ENCODE measurements around the gene CD4. TPM values are rescaled to one million over a fixed set of nuclear protein-coding genes. Genes with fewer than 3 reads are reported as not detected.

CD4 gene
- polyA plus RNA-seq, 1 of the 3 experiments (the other 2 are of a cell fraction), result 0.02 TPM

- Histone ChIP-seq H3K27me3 (ENCODE audit: insufficient read depth) (no peaks in the 10 kb centered on the region), H3K9me2 (no peaks in the 10 kb centered on the region), H3K9ac (no peak overlapping the region), H3K79me2 (ENCODE audit: insufficient read depth) (no peaks in the 10 kb centered on the region), H3K4me1 (ENCODE audit: control insufficient read depth in 1 of 2, insufficient read depth in 2 of 2, low read depth in 1 of 2, low read length in 1 of 2) (peaks cover 7 to 54% of the 10 kb centered on the region in 2 experiments; a peak in 2 of 4 replicates), H3F3A (replicated peaks; ENCODE audit: insufficient read depth) (no peaks in the 10 kb centered on the region), H3K36me3 (replicated peaks in 1 of 2; ENCODE audit: control insufficient read depth in 1 of 2, insufficient read depth in 2 of 2, low read length in 1 of 2) (no peaks in the 10 kb centered on the region), H3K4me3 (ENCODE audit: low read depth in 2 of 2, low read length in 1 of 2) (no peak overlapping the region), H4K20me1 (ENCODE audit: insufficient read depth) (no peaks in the 10 kb centered on the region), H3K9me3 (no peaks in the 10 kb centered on the region), H3K27ac (ENCODE audit: low read depth in 2 of 2, low read length in 1 of 2) (no peak overlapping the region; a peak in 1 of 4 replicates), H3K4me2 (no peak overlapping the region), H2AFZ (ENCODE audit: low read depth) (no peak overlapping the region)
- peak; percentile 62 for DNase-seq
- ChIA-PET CTCF (interaction anchor here (0.6 to 1.8 kb wide), 6 partner anchors 9 to 64 kb away, joined by 3 to 19 read pairs (median 3); partner anchors contain the start of genes MLF2 and PTMS), POLR2A (interaction anchor here (0.8 to 1.0 kb wide), 4 partner anchors 11 to 93 kb away, joined by 3 to 5 read pairs (median 3); partner anchors contain the start of genes COPS7A and MLF2)
- WGBS (ENCODE audit: low lambda C conversion rate), result 47% methylated on average over 3 of the region's 3 CpGs
- peak; percentile 31; the same call in 1 of the 2 replicates for TF ChIP-seq FOXJ3 (CRISPR knock-in tag; IDR thresholded peaks at IDR 0.05)
- TF ChIP-seq EP300 (IDR thresholded peaks at IDR 0.05; ENCODE audit: borderline replicate concordance in 1 of 2, low read depth in 1 of 2, low read length in 1 of 2), result peak in 1 of 2 experiments; percentile 85; a peak in 2 of 4 replicates
- TF ChIP-seq GABPA (IDR thresholded peaks at IDR 0.05; ENCODE audit: low read depth), result no peak
- TF ChIP-seq RAD21 (IDR thresholded peaks at IDR 0.05; ENCODE audit: low read length), result no peak
- no peak for TF ChIP-seq SMC3 (IDR thresholded peaks at IDR 0.05; ENCODE audit: low read depth, low read length)
- no peak for TF ChIP-seq FOXM1 (IDR thresholded peaks at IDR 0.05; ENCODE audit: low read depth)
- no peak for TF ChIP-seq YY1 (IDR thresholded peaks at IDR 0.05; ENCODE audit: low read depth)
- TF ChIP-seq, protein P1, sequence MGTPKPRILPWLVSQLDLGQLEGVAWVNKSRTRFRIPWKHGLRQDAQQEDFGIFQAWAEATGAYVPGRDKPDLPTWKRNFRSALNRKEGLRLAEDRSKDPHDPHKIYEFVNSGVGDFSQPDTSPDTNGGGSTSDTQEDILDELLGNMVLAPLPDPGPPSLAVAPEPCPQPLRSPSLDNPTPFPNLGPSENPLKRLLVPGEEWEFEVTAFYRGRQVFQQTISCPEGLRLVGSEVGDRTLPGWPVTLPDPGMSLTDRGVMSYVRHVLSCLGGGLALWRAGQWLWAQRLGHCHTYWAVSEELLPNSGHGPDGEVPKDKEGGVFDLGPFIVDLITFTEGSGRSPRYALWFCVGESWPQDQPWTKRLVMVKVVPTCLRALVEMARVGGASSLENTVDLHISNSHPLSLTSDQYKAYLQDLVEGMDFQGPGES (IDR thresholded peaks at IDR 0.05; ENCODE audit: low read depth, low read length), result no peak
- TF ChIP-seq CHD2 (IDR thresholded peaks at IDR 0.05; ENCODE audit: low read length, partially characterized antibody), result peak; percentile 74
- TF ChIP-seq NRF1 (IDR thresholded peaks at IDR 0.05; ENCODE audit: low read depth, low read length), result no peak
- no peak for TF ChIP-seq USF2 (IDR thresholded peaks at IDR 0.05; ENCODE audit: borderline replicate concordance, low read depth, low read length)
- TF ChIP-seq MEF2A (IDR thresholded peaks at IDR 0.05; ENCODE audit: borderline replicate concordance, low read depth), result no peak
- TF ChIP-seq CTCF (IDR thresholded peaks at IDR 0.05), result no peak
- TF ChIP-seq, protein P2, sequence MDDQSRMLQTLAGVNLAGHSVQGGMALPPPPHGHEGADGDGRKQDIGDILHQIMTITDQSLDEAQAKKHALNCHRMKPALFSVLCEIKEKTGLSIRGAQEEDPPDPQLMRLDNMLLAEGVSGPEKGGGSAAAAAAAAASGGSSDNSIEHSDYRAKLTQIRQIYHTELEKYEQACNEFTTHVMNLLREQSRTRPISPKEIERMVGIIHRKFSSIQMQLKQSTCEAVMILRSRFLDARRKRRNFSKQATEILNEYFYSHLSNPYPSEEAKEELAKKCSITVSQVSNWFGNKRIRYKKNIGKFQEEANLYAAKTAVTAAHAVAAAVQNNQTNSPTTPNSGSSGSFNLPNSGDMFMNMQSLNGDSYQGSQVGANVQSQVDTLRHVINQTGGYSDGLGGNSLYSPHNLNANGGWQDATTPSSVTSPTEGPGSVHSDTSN (IDR thresholded peaks at IDR 0.05), result no peak
- TF ChIP-seq SIN3A (IDR thresholded peaks at IDR 0.05; ENCODE audit: borderline replicate concordance, low read depth, low read length), result no peak
- peak; percentile 67; the same call in 1 of the 2 replicates for TF ChIP-seq RCOR1 (IDR thresholded peaks at IDR 0.05; ENCODE audit: low read length)
- no peak for TF ChIP-seq FOSL2 (IDR thresholded peaks at IDR 0.05; ENCODE audit: borderline replicate concordance, low read depth)
- no peak for TF ChIP-seq ELF1 (IDR thresholded peaks at IDR 0.05)
- peak; percentile 89 for TF ChIP-seq MXI1 (IDR thresholded peaks at IDR 0.05; ENCODE audit: low read depth, low read length)
- no peak for TF ChIP-seq MAX (IDR thresholded peaks at IDR 0.05; ENCODE audit: low read depth)
- TF ChIP-seq, protein P3, sequence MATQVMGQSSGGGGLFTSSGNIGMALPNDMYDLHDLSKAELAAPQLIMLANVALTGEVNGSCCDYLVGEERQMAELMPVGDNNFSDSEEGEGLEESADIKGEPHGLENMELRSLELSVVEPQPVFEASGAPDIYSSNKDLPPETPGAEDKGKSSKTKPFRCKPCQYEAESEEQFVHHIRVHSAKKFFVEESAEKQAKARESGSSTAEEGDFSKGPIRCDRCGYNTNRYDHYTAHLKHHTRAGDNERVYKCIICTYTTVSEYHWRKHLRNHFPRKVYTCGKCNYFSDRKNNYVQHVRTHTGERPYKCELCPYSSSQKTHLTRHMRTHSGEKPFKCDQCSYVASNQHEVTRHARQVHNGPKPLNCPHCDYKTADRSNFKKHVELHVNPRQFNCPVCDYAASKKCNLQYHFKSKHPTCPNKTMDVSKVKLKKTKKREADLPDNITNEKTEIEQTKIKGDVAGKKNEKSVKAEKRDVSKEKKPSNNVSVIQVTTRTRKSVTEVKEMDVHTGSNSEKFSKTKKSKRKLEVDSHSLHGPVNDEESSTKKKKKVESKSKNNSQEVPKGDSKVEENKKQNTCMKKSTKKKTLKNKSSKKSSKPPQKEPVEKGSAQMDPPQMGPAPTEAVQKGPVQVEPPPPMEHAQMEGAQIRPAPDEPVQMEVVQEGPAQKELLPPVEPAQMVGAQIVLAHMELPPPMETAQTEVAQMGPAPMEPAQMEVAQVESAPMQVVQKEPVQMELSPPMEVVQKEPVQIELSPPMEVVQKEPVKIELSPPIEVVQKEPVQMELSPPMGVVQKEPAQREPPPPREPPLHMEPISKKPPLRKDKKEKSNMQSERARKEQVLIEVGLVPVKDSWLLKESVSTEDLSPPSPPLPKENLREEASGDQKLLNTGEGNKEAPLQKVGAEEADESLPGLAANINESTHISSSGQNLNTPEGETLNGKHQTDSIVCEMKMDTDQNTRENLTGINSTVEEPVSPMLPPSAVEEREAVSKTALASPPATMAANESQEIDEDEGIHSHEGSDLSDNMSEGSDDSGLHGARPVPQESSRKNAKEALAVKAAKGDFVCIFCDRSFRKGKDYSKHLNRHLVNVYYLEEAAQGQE (IDR thresholded peaks at IDR 0.05; ENCODE audit: low read depth, low read length), result no peak
- TF ChIP-seq EZH2phosphoT487 (IDR thresholded peaks at IDR 0.05; ENCODE audit: borderline replicate concordance, low read depth), result no peak
- TF ChIP-seq TEAD4 (IDR thresholded peaks at IDR 0.05; ENCODE audit: borderline replicate concordance, insufficient read depth), result no peak
- TF ChIP-seq NFIC (IDR thresholded peaks at IDR 0.05; ENCODE audit: borderline replicate concordance), result no peak
- no peak for TF ChIP-seq POLR2AphosphoS5 (IDR thresholded peaks at IDR 0.05; ENCODE audit: low read depth, low read length)
Observed at GRCh38 chr12:6816598-6816997, 27.3 kb downstream of the CD4 start.
